Right ventricle myocardium inferior (tissue), 1 donor: ENCODE results near the gene LGALS4. TPM values are rescaled to one million over a fixed set of nuclear protein-coding genes. Genes with fewer than 3 reads are reported as not detected.
"Not testable (repeated sequence)": the region's sequence is repeated elsewhere in the genome, so short reads cannot be mapped to it uniquely, and the experiment has no call there.

ENCODE experiments used
- ATAC-seq: fragments of 200-7000 bp; cut with Tn5 transposase; one replicate; pipeline ENCODE4 v1.9.1; 2020; ENCODE audit warnings: mild to moderate bottlenecking, moderate library complexity
- DNase-seq: peaks from one replicate; pipeline ENCODE4 v3.0.0; 2021; ENCODE audit errors: missing footprints
- intact Hi-C: fragments of 100-400 bp; cut with DNase I; formaldehyde crosslinking; loops from one replicate; pipeline ENCODE4 v1.11.0; 2022
- long read RNA-seq: library from polyadenylated mRNA; unstranded; transcript quantifications from one replicate; pipeline ENCODE4 v2.0.0, GENCODE V29; 2021
- total RNA-seq: library from RNA; stranded (reverse); fragmentation: NEBNext Ultra II Directional; extraction: Animal tissue kit (Norgen Biotek cat#: 25700); gene quantifications from one replicate; pipeline ENCODE4 v1.2.1, GENCODE V29; 2021
- donor health status: DM: no; HTN: yes; CAD: no; lungs with severe emphysema.

Gene LGALS4
- 0.76 TPM for total RNA-seq
- long read RNA-seq = 0 reads

- intact Hi-C loops = no loop called here
- no peak for DNase-seq
- peak; percentile 38 for ATAC-seq
Observed at GRCh38 chr19:38812841-38813320, at the start of gene LGALS4. Gene LGALS4 (minus strand): TSS chr19:38812945. CDS start chr19:38812886, 59 bp downstream.

- DNase-seq (no peak), ATAC-seq (no peak)
- intact Hi-C loops = no loop called here
Observed at GRCh38 chr19:38861368-38861767, 48.6 kb upstream of the LGALS4 start.

- DNase-seq, ATAC-seq: not testable (repeated sequence)
- intact Hi-C loops = loop anchor here (10.0 kb wide), 1 partner anchor 1425 kb away; the partner anchor contains the start of gene AKT2
Observed at GRCh38 chr19:38859631-38860204, 47.0 kb upstream of the LGALS4 start.

GRCh38 chr19:38856813-38857212, 44.1 kb upstream of the LGALS4 start:
- ATAC-seq = no peak
- intact Hi-C loops = loop anchor here (10.0 kb wide), 1 partner anchor 1428 kb away; the partner anchor contains the start of gene AKT2
- DNase-seq = no peak

- ATAC-seq, DNase-seq: not testable (repeated sequence)
- intact Hi-C loops = loop anchor here (10.0 kb wide), 1 partner anchor 1429 kb away; the partner anchor contains the start of gene AKT2
Observed at GRCh38 chr19:38855751-38856150, 43.0 kb upstream of the LGALS4 start.

GRCh38 chr19:38854961-38855360, 42.2 kb upstream of the LGALS4 start:
- not testable (repeated sequence) for DNase-seq, ATAC-seq
- intact Hi-C loops = loop anchor here (5.0 to 10.0 kb wide), 2 partner anchors 208 to 1430 kb away; partner anchors contain the start of genes ACTN4 and AKT2

- DNase-seq = no peak
Observed at GRCh38 chr19:38853214-38853613, 40.5 kb upstream of the LGALS4 start.

GRCh38 chr19:38852231-38853044, 39.7 kb upstream of the LGALS4 start:
- ATAC-seq (no peak), DNase-seq (peak; percentile 81)
- intact Hi-C loops = loop anchor here (5.0 to 10.0 kb wide), 2 partner anchors 205 to 1432 kb away; partner anchors contain the start of genes ACTN4 and AKT2

More at GRCh38 chr19:38853214-38853613, 40.5 kb upstream of the LGALS4 start:
- no peak for ATAC-seq
- intact Hi-C loops = loop anchor here (5.0 to 10.0 kb wide), 2 partner anchors 206 to 1432 kb away; partner anchors contain the start of genes ACTN4 and AKT2

- intact Hi-C loops = loop anchor here (5.0 to 10.0 kb wide), 2 partner anchors 204 to 1433 kb away; partner anchors contain the start of genes ACTN4 and AKT2
- ATAC-seq = peak; percentile 55
Observed at GRCh38 chr19:38851622-38852230, 39.0 kb upstream of the LGALS4 start.

GRCh38 chr19:38850976-38851621, 38.4 kb upstream of the LGALS4 start:
- DNase-seq (no peak), ATAC-seq (no peak)
- intact Hi-C loops = loop anchor here (1.0 to 10.0 kb wide), 3 partner anchors 20 to 1434 kb away; partner anchors contain the start of genes ACTN4, AKT2 and ECH1

More at GRCh38 chr19:38851622-38852230, 39.0 kb upstream of the LGALS4 start:
- DNase-seq = peak; percentile 96

GRCh38 chr19:38850436-38850975, 37.8 kb upstream of the LGALS4 start:
- intact Hi-C loops = loop anchor here (1.0 to 10.0 kb wide), 3 partner anchors 19 to 1434 kb away; partner anchors contain the start of genes ACTN4, AKT2 and ECH1
- DNase-seq (peak; percentile 99), ATAC-seq (peak; percentile 90)

- intact Hi-C loops = loop anchor here (1.0 to 10.0 kb wide), 4 partner anchors 19 to 1435 kb away; partner anchors contain the start of genes ACTN4, AKT2, ECH1 and NFKBIB
- peak; percentile 81 for ATAC-seq
Observed at GRCh38 chr19:38849860-38850435, 37.2 kb upstream of the LGALS4 start, which contains the start of gene HNRNPL. Gene HNRNPL (minus strand): TSS chr19:38849986. CDS start chr19:38849966, 20 bp downstream.

GRCh38 chr19:38849147-38849859, 36.6 kb upstream of the LGALS4 start:
- DNase-seq (peak; percentile 98), ATAC-seq (peak; percentile 59)
- intact Hi-C loops = loop anchor here (1.0 kb wide), 1 partner anchor 50 kb away; the partner anchor contains the start of genes NFKBIB and SIRT2

More at GRCh38 chr19:38849860-38850435, 37.2 kb upstream of the LGALS4 start, which contains the start of gene HNRNPL:
- DNase-seq = peak; percentile 99

GRCh38 chr19:38848299-38849146, 35.8 kb upstream of the LGALS4 start:
- intact Hi-C loops = loop anchor here (1.0 kb wide), 1 partner anchor 51 kb away; the partner anchor contains the start of genes NFKBIB and SIRT2
- DNase-seq = no peak
- ATAC-seq = no peak

GRCh38 chr19:38846097-38846496, 33.4 kb upstream of the LGALS4 start:
- no peak for DNase-seq
- intact Hi-C loops = no loop called here
- no peak for ATAC-seq
